ENCODE data around the gene SCARF1.
A peak's percentile ranks its signal among the peaks of the same experiment; 100 is the strongest.
"Not testable (repeated sequence)": the region's sequence is repeated elsewhere in the genome, so short reads cannot be mapped to it uniquely, and the experiment has no call there.

SCARF1 gene

DNA sequence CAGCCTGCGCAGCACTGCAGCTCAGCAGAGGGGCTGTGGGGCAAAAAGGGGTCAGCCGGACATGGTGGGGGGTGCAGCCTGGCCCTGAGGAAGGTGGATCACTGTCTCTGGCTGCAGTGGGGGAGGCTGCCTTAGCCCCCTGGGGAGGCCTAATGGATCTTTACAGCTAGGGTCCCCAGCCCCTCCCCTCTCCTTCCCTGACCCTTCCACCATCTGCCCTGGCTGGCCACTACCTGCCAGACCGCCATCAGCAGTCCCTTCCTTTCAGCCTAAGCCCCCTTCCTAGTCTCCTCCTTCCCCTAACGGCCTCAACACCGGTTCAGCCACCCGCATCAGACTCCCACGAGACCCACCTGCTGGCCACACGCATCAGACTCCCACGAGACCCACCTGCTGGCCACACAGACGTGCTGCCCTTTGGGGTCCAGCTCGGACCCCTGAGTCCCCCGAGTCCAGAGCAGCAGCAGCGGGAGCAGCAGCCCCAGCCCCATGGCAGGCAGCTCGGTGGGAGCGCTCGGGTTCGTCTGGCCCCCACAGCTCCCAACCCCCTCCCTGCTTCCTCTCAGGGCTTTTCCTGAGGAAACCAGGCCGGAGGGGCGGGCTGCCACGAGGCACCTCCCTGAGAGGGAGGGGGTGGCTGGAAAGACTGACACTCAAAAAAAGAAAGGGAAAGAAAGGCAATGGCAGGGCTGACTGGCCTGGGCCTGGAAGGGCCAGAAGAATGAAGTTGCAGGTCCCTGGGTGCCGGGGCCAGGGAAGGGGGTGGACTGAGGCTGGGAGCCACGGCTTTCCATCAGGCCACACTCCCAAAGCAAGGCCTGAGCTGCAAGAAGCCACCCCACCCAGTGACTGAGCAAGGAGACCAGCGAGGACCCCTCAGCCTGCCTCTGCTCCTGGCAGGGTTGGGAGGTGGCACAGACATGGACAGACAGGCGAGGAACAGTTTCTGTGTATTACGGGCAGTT, at the start of gene SCARF1:
Gene SCARF1, minus strand, starts transcription at position 526 of the 965 bp plus-strand sequence. Its CDS starts 35 bp downstream, at position 491.
- peak; percentile 10 for DNase-seq

- DNase-seq, result no peak
These were observed 47.8 kb upstream of the SCARF1 start for GRCh38 chr17:1693339-1693738.

DNA sequence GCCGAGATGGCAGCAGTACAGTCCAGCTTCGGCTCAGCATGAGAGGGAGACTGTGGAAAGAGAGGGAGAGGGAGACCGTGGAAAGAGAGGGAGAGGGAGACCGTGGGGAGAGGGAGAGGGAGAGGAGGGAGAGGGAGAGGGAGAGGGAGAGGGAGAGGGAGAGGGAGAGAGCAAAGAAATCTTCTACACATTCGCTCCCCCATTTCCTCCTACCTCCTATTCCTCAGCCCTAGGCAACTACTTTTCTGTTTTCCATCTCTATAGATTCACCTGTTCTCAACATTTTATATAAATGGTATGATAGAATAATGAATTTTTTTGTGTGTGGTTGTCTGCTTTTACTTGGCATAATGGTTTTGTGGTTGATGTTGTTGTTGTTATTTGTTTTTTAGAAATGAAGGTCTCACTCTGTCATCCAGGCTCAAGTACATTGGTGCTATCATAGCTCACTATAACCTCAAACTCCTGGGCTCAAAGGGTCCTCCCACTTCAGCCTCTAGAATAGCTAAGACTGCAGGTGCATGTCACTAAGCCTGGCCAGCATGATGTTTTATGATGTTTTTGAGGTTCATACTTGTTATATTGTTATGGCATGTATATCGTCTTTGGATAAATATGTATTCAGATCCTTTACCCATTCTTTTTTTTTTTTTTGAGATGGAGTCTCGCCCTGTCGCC, 45.2 kb upstream of the SCARF1 start:
- no peak for DNase-seq

DNA sequence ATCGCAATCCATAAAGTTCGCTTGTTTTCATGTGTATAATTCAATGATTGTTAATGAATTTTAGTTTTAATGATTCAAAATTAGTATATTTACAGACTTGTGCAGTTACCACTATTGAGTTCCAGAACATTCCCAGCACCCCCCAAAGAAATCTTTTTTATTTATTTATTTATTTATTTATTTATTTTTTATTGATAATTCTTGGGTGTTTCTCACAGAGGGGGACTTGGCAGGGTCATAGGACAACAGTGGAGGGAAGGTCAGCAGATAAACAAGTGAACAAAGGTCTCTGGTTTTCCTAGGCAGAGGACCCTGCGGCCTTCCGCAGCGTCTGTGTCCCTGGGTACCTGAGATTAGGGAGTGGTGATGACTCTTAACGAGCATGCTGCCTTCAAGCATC, 42.9 kb upstream of the SCARF1 start:
- DNase-seq, result not testable (repeated sequence)

GRCh38 chr17:1686086-1686485, 40.6 kb upstream of the SCARF1 start:
- DNase-seq, result no peak

GRCh38 chr17:1684378-1685189, 39.1 kb upstream of the SCARF1 start, which contains the start of gene PRPF8:
TSS of gene PRPF8 (minus strand) at chr17:1684867. CDS start at chr17:1684571, 296 bp downstream.
- DNase-seq, result peak; percentile 83

- DNase-seq, result no peak
These were observed 37.9 kb upstream of the SCARF1 start for GRCh38 chr17:1683459-1683858.

- DNase-seq, result no peak
These were observed 30.9 kb upstream of the SCARF1 start for GRCh38 chr17:1676401-1676800.

GRCh38 chr17:1673041-1673785, 27.7 kb upstream of the SCARF1 start:
- DNase-seq, result no peak

- DNase-seq, result not testable (repeated sequence)
These were observed 18.4 kb upstream of the SCARF1 start for GRCh38 chr17:1663934-1664333.

GRCh38 chr17:1661045-1661444, 15.5 kb upstream of the SCARF1 start:
- no peak for DNase-seq

GRCh38 chr17:1658100-1658499, 12.6 kb upstream of the SCARF1 start:
- DNase-seq, result no peak

DNA sequence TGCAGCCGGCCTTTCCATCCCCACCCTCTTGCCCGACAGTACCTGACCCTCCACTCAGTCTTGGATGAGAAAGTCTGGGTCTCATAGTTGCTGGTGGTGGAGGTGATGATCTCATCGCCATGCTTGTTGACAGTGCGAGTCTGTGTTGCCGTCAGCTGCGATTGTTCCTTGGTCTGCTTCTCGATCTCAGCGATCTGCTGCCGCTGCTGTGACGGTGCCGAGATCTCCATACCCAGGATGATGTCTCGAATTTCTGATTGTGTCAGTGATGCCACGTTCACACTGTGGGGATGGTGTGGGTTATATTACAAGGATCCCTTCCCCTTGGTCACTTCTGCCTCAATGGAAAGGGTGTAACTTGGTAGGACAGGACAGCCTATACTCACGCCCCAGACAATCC, 8.2 kb upstream of the SCARF1 start:
- no peak for DNase-seq

DNA sequence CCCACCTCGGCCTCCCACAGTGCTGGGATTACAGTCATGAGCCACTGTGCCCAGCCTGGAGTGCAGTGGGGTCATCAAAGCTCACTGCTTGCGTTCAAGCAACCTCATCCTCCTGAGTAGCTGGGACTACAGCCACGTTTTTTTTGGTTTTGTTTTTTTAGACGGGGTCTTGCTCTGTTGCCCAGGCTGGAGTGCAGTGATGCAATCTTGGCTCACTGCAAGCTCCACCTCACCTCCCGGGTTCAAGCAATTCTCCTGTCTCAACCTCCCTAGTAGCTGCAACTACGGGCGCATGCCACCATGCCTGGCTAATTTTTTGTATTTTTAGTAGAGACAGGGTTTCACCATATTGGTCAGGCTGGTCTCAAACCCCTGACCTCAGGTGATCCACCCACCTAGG, 7.3 kb upstream of the SCARF1 start:
- DNase-seq, result not testable (repeated sequence)

GRCh38 chr17:1651559-1651844, 6.0 kb upstream of the SCARF1 start:
- DNase-seq, result no peak

GRCh38 chr17:1650731-1651558, 5.4 kb upstream of the SCARF1 start:
- DNase-seq, result no peak

DNA sequence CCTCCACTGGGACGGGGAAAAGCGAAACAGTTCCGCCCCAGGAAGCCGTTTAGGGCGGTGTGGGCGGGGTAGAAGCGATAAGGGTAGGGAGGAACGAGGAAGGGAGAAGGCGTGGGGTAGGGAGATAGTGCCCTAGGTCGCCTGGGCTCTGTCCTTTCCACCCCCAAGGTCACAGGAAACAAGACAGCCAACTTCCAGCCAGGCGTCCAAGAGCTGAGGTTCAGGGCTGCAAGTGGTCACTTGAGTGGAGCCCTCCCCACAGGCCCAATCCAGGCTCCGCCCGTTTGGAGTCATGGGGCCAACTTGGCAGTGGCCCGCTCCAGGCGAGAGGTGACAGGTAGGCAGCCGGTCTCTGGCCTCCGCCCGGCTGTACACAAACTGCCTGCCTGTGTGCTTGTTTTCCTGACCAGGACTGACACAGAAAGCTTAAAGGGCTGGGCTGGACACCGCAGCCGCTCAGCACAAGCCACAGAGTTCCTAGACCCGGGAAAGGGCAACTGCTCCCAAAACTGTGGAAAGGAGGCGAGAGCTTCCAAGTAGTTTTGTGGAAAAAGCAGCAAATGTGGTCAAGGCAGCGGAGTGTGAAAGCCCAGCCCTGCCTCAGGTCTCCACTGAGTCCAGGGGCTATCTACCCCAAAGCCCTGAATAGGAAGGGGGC, 4.4 kb upstream of the SCARF1 start, which contains the start of gene RILP:
Gene RILP, minus strand, starts transcription at position 23 of the 658 bp plus-strand sequence. CDS start 62 bp downstream, outside the sequence.
- DNase-seq, result no peak

DNA sequence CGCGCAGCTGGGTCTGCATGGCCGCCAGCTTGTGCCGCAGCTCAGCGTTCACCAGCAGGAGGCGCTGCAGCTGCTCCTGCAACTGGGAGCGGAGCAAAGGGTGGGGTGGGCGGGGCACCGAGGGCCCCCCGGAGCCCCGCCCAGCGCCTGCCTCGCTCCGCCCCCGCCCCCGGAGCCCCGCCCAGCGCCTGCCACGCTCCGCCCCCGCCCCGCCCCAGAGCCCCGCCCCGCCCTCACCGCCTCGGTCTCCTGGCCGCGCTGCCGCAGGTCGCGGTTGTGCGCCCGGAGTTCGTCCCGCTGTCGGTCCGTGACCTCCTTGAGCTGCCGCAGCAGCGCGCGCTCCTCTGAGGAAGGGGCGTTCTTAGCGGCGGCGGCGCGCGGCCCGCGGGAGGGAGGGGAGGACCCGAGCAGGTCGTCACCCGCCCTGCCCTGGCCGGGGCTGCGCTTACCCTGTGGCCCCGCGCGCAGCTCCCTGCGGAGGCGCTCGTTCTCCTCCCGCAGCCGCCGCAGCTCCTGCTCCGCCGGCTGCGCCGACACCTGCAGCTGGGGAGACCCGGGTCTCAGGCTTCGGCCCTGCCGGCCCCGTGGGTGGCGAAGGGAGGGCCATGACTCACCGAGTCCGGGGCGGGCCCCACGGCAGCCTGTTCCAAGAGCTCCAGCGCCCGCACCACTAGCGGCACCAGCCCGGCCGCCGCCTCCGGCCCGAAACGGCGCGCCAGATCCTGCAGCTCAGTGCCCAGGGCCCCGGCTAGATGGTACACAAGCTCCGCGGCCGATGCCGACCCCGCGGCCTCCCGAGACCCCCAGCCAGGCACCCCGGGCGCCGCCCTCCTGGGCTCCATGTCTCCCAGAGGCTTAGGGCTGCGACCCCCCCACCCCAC, 3.7 kb upstream of the SCARF1 start:
- DNase-seq, result peak; percentile 61

DNA sequence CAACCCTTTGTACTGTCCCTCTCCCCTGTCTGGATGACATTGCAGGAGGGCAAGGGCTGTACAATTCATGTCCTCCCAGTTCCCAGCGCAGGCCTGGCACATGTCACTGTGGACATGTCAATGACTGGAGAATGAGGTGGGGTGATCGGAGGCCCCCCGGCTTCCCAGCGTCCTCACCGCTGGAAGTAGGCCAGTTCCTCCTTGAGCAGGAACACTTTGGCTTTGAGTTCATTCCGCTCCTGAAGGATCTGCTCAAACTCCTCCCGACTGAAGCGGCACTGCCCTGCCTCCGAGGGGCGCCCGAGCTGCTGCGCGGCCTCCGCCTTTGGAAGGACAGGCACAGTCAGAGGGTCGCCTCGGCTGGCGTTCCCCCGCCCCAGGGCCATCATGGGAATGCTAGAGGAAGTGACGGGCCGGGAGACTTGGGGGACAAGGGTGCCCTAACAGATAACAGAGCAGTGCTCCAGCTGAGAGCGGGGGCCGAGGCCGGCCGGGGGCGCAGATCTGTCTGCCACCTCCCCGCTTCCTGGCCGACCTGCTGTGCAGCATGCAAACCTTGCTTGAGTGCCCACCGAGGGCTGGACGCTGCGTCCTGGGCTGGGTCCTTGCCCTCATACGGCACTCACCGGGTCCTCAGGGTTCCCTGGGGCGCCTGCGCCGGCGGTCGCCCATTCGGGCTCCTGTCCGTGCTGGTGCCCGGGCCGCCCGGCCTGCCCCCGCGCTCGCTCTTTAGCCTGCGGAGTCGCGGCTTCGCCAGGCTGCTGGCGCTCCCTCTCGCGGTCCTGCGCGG, 2.8 kb upstream of the SCARF1 start:
- DNase-seq, result no peak
